K562 (cell line): ENCODE measurements around the gene TRABD. TPM values are rescaled to one million over a fixed set of nuclear protein-coding genes. Genes with fewer than 3 reads are reported as not detected.
A peak's percentile ranks its signal among the peaks of the same experiment; 100 is the strongest.

Experiments used
- CAMTA2 ChIP-seq: fragments of 250-450 bp; sonication (Bioruptor Pico); conservative IDR thresholded peaks from 2 replicates; pipeline ENCODE4 v1.5.1; 2022
- FOXP1 ChIP-seq: sonication (generic); formaldehyde crosslinking; IDR thresholded peaks from 2 replicates; pipeline ENCODE4 v1.8.0; 2022; ENCODE audit warnings: mild to moderate bottlenecking, missing genetic modification reagents
- HDAC1 ChIP-seq, 2 experiments: fragments of 450-650 bp; IDR thresholded peaks; 2 replicates each; pipeline ENCODE4 v1.6.1; 2016 to 2017; ENCODE audit warnings: inconsistent platforms in 1 of 2, mild to moderate bottlenecking in 1 of 2, moderate library complexity in 1 of 2
- JUN ChIP-seq, 2 experiments: sonication (generic) in 1 of 2; formaldehyde crosslinking in 1 of 2; IDR thresholded peaks; 2 replicates each; pipeline versions ENCODE4 v1.6.1 to v1.8.0; 2012 to 2022; ENCODE audit warnings: borderline replicate concordance in 2 of 2, mild to moderate bottlenecking in 2 of 2, improper control_type of control experiment in 1 of 2, low read depth in 1 of 2, low read length in 1 of 2, missing genetic modification reagents in 1 of 2
- L3MBTL2 ChIP-seq: fragments of 450-650 bp; IDR thresholded peaks from 2 replicates; pipeline ENCODE4 v1.6.1; 2016; ENCODE audit warnings: mild to moderate bottlenecking, moderate library complexity
- NR2C2 ChIP-seq, 2 experiments: fragments of 200-800 bp in 1 of 2; sonication (Bioruptor generic) in 1 of 2; sonication (generic) in 1 of 2; formaldehyde crosslinking in 1 of 2; IDR thresholded peaks; 2 replicates each; pipeline versions ENCODE4 v1.6.1 to v1.8.0; 2016 to 2022; ENCODE audit warnings: mild to moderate bottlenecking in 1 of 2, missing compliant biosample characterization in 1 of 2, missing genetic modification characterization in 1 of 2, missing genetic modification reagents in 1 of 2
- SMARCC2 ChIP-seq: fragments of 450-650 bp; IDR thresholded peaks from 2 replicates; pipeline ENCODE4 v1.6.1; 2017; ENCODE audit warnings: antibody characterized with exemption, moderate library complexity, mild to moderate bottlenecking, low read depth
- ZNF12 ChIP-seq: sonication (generic); formaldehyde crosslinking; IDR thresholded peaks from 2 replicates; pipeline ENCODE4 v1.4.0; 2020; ENCODE audit warnings: mild to moderate bottlenecking, missing genetic modification reagents
- polyA plus RNA-seq, 8 experiments: library from polyadenylated mRNA; depleted of rRNA in 4 of 8; stranded (reverse) in 5 of 8; unstranded in 3 of 8; fragments of >200 nt; fragmentation: Nextera tagmentation in 2 of 8; fragmentation: Illumina TruSeq in 1 of 8; extraction: Ambion mirVana in 2 of 8; extraction: Trizol in 1 of 8; gene quantifications; 2 replicates each; pipeline versions ENCODE4 v1.2.1 to v1.2.3, GENCODE V29; 2011 to 2014; ENCODE audit warnings: inconsistent platforms in 1 of 8, missing spikeins in 1 of 8
- total RNA-seq, 7 experiments: library from RNA; depleted of rRNA in 6 of 7; stranded (reverse); fragments of >200 nt in 6 of 7; fragmentation: Illumina TruSeq in 2 of 7; extraction: Trizol in 2 of 7; gene quantifications; 2 replicates each; pipeline versions ENCODE4 v1.2.1 to v1.2.3, GENCODE V29; 2011 to 2021; ENCODE audit warnings: low replicate concordance in 1 of 7
- TF ChIP-seq, protein P1 (sequence below): sonication (generic); formaldehyde crosslinking; IDR thresholded peaks from 2 replicates; pipeline ENCODE4 v1.8.0; 2022; ENCODE audit warnings: missing genetic modification reagents, mild to moderate bottlenecking, borderline replicate concordance
- TF ChIP-seq, protein P2 (sequence below): fragments of 450-650 bp; IDR thresholded peaks from 2 replicates; pipeline ENCODE4 v1.6.1; 2014; ENCODE audit warnings: low read depth, mild to moderate bottlenecking, moderate library complexity, borderline replicate concordance
- TF ChIP-seq, protein P3 (sequence below): fragments of 250-450 bp; sonication (Bioruptor Pico); IDR thresholded peaks from 2 replicates; pipeline ENCODE4 v1.5.0; 2021; ENCODE audit warnings: mild to moderate bottlenecking, borderline replicate concordance
- TF ChIP-seq, protein P4 (sequence below): fragments of 450-650 bp; IDR thresholded peaks from 2 replicates; pipeline ENCODE4 v1.6.1; 2016; ENCODE audit warnings: borderline replicate concordance
- TF ChIP-seq, protein P5 (sequence below): IDR thresholded peaks from 2 replicates; pipeline ENCODE4 v1.6.1; 2012; ENCODE audit warnings: low read depth, low read length, improper control_type of control experiment, borderline replicate concordance
- TF ChIP-seq, protein P6 (sequence below): sonication (generic); formaldehyde crosslinking; IDR thresholded peaks from 2 replicates; pipeline ENCODE4 v1.8.0; 2022; ENCODE audit warnings: mild to moderate bottlenecking, missing genetic modification reagents
- TF ChIP-seq, protein P7 (sequence below): fragments of 450-650 bp; formaldehyde crosslinking; IDR thresholded peaks from 2 replicates; pipeline ENCODE4 v1.4.0; 2020; ENCODE audit warnings: mild to moderate bottlenecking, mixed read lengths

TRABD gene
- total and polyA plus RNA-seq, 9 of the 15 experiments (the other 6 are each of a cell fraction or from before 2014, with no cell fraction given): 0.08 to 62.9 (median 14.0) TPM

DNA sequence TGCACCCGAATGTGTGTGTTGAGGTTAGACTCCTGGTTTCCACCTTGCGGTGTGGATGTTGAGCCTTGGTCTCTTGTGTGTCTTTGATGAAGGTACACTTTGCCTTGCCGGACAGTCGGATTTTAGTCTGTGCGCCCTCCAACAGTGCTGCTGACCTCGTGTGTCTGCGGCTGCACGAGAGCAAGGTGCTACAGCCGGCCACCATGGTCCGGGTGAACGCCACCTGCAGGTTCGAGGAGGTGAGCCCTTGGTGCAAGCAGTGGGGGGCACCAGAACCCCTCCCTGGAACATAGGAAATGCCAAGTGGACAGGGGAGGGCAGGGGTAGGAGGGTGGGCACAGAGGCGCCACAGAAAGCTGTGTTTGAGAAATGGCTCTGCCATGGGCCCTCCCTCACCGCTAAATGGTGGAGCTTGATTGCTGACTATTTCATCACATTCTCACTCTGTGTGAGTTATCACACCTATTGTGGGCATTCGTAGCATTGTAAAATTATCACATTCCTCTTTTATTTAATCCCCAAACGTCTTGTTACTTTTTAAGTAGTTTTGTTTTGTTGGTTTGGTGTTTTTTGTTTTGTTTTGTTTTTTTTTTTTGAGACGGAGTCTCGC, 41.6 kb upstream of the TRABD start (continued):
- TF ChIP-seq, protein P1, sequence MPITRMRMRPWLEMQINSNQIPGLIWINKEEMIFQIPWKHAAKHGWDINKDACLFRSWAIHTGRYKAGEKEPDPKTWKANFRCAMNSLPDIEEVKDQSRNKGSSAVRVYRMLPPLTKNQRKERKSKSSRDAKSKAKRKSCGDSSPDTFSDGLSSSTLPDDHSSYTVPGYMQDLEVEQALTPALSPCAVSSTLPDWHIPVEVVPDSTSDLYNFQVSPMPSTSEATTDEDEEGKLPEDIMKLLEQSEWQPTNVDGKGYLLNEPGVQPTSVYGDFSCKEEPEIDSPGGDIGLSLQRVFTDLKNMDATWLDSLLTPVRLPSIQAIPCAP (CRISPR knock-in tag): no peak
- TF ChIP-seq, protein P2, sequence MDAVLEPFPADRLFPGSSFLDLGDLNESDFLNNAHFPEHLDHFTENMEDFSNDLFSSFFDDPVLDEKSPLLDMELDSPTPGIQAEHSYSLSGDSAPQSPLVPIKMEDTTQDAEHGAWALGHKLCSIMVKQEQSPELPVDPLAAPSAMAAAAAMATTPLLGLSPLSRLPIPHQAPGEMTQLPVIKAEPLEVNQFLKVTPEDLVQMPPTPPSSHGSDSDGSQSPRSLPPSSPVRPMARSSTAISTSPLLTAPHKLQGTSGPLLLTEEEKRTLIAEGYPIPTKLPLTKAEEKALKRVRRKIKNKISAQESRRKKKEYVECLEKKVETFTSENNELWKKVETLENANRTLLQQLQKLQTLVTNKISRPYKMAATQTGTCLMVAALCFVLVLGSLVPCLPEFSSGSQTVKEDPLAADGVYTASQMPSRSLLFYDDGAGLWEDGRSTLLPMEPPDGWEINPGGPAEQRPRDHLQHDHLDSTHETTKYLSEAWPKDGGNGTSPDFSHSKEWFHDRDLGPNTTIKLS: no peak
- TF ChIP-seq SMARCC2 (no peak), ZNF12 (CRISPR knock-in tag) (no peak), JUN (IDR thresholded peaks at IDR 0.05; ENCODE audit: borderline replicate concordance, low read depth, low read length) (no peak), JUN (CRISPR knock-in tag; IDR thresholded peaks at IDR 0.05; ENCODE audit: borderline replicate concordance) (no peak), L3MBTL2 (peak; percentile 76), CAMTA2 (CRISPR knock-in tag) (no peak), HDAC1 (IDR thresholded peaks at IDR 0.05) (no peak), NR2C2 (CRISPR knock-in tag; IDR thresholded peaks at IDR 0.05) (no peak), NR2C2 (tag; IDR thresholded peaks at IDR 0.05) (no peak), FOXP1 (CRISPR knock-in tag) (no peak)
- TF ChIP-seq, protein P3, sequence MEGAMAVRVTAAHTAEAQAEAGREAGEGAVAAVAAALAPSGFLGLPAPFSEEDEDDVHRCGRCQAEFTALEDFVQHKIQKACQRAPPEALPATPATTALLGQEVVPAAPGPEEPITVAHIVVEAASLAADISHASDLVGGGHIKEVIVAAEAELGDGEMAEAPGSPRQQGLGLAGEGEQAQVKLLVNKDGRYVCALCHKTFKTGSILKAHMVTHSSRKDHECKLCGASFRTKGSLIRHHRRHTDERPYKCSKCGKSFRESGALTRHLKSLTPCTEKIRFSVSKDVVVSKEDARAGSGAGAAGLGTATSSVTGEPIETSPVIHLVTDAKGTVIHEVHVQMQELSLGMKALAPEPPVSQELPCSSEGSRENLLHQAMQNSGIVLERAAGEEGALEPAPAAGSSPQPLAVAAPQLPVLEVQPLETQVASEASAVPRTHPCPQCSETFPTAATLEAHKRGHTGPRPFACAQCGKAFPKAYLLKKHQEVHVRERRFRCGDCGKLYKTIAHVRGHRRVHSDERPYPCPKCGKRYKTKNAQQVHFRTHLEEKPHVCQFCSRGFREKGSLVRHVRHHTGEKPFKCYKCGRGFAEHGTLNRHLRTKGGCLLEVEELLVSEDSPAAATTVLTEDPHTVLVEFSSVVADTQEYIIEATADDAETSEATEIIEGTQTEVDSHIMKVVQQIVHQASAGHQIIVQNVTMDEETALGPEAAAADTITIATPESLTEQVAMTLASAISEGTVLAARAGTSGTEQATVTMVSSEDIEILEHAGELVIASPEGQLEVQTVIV (CRISPR knock-in tag): no peak
- TF ChIP-seq, protein P4, sequence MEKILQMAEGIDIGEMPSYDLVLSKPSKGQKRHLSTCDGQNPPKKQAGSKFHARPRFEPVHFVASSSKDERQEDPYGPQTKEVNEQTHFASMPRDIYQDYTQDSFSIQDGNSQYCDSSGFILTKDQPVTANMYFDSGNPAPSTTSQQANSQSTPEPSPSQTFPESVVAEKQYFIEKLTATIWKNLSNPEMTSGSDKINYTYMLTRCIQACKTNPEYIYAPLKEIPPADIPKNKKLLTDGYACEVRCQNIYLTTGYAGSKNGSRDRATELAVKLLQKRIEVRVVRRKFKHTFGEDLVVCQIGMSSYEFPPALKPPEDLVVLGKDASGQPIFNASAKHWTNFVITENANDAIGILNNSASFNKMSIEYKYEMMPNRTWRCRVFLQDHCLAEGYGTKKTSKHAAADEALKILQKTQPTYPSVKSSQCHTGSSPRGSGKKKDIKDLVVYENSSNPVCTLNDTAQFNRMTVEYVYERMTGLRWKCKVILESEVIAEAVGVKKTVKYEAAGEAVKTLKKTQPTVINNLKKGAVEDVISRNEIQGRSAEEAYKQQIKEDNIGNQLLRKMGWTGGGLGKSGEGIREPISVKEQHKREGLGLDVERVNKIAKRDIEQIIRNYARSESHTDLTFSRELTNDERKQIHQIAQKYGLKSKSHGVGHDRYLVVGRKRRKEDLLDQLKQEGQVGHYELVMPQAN: no peak
- TF ChIP-seq, protein P5, sequence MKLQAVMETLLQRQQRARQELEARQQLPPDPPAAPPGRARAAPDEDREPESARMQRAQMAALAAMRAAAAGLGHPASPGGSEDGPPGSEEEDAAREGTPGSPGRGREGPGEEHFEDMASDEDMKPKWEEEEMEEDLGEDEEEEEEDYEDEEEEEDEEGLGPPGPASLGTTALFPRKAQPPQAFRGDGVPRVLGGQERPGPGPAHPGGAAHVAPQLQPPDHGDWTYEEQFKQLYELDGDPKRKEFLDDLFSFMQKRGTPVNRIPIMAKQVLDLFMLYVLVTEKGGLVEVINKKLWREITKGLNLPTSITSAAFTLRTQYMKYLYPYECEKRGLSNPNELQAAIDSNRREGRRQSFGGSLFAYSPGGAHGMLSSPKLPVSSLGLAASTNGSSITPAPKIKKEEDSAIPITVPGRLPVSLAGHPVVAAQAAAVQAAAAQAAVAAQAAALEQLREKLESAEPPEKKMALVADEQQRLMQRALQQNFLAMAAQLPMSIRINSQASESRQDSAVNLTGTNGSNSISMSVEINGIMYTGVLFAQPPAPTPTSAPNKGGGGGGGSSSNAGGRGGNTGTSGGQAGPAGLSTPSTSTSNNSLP: no peak
- TF ChIP-seq, protein P6, sequence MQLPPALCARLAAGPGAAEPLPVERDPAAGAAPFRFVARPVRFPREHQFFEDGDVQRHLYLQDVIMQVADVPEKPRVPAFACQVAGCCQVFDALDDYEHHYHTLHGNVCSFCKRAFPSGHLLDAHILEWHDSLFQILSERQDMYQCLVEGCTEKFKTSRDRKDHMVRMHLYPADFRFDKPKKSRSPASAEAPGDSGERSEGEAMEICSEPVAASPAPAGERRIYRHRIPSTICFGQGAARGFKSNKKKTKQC (CRISPR knock-in tag): no peak
- TF ChIP-seq, protein P7, sequence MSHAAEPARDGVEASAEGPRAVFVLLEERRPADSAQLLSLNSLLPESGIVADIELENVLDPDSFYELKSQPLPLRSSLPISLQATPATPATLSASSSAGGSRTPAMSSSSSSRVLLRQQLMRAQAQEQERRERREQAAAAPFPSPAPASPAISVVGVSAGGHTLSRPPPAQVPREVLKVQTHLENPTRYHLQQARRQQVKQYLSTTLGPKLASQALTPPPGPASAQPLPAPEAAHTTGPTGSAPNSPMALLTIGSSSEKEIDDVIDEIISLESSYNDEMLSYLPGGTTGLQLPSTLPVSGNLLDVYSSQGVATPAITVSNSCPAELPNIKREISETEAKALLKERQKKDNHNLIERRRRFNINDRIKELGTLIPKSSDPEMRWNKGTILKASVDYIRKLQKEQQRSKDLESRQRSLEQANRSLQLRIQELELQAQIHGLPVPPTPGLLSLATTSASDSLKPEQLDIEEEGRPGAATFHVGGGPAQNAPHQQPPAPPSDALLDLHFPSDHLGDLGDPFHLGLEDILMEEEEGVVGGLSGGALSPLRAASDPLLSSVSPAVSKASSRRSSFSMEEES (CRISPR knock-in tag): no peak
